DMS79 treated with DMSO at 0.1 percent for 48 hours (cell line): ENCODE data around the gene SAXO2.
"Not testable (repeated sequence)": the region's sequence is repeated elsewhere in the genome, so short reads cannot be mapped to it uniquely, and the experiment has no call there.

ENCODE experiments used
- DNase-seq: peaks from one replicate; lab custom pipeline; 2025; lab: John Stamatoyannopoulos, UW

The SAXO2 gene, protein sequence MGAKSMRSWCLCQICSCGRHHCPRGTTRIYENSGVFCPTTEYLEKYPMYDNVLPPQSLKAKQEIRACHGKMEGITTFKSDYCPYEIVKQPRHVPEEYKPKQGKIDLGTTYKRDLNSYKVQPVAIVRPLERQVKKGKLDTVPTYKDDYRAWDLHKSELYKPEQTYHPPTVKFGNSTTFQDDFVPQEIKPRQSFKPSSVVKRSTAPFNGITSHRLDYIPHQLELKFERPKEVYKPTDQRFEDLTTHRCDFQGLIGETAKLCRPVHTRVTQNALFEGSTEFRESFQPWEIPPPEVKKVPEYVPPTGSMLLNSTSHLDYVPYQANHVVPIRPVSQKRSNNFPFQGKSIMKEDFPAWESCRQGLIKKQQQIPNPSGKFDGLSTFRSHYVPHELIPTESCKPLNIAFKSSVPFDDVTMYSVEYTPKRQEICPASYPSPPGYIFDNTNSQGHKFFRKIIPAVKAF

DNA sequence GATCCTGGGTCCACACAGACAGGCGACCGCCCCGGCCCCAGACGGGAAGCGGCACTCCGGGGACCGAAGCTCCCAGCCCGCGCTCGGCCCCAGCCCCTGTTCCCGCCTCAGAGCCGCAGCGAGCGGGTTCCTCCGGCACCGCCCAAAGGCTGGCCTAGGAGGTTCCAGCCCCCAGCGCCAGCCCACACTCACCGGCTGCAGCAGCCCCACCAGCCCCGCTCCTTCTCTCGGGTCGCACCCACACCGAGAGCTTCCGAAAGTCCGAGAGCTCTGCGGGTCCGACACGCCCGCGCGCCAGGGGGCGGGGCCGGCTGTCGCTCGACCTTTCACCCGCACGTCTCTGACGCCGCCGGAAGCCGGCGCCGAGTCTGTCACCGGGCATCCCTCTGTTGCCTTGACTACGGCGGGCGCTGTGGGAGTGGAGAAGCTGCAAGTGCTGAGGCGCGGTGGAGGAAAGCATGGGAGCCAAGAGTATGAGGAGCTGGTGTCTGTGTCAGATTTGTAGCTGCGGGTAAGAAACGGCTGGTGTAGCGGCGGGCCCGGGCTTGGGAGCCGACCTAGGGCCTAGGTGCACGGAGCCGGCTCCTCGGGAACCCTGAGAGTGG, at the start of gene SAXO2, which contains the start of gene EFL1:
SAXO2 (plus strand) TSS at position 397 of the 605 bp plus-strand sequence; CDS start at position 459, 62 bp downstream.
EFL1 (minus strand) TSS at position 313 of the 605 bp plus-strand sequence. CDS start 956 bp downstream, outside the sequence.
- peak; percentile 57 for DNase-seq

GRCh38 chr15:82216092-82216491, 46.5 kb upstream of the SAXO2 start:
- DNase-seq, result not testable (repeated sequence)

- DNase-seq, result not testable (repeated sequence)
Observed at GRCh38 chr15:82221535-82221934, 41.1 kb upstream of the SAXO2 start.

GRCh38 chr15:82228750-82229149, 33.9 kb upstream of the SAXO2 start:
- no peak for DNase-seq

GRCh38 chr15:82231233-82231632, 31.4 kb upstream of the SAXO2 start:
- DNase-seq, result no peak

- no peak for DNase-seq
Observed at GRCh38 chr15:82231842-82232241, 30.8 kb upstream of the SAXO2 start.

- DNase-seq, result not testable (repeated sequence)
Observed at GRCh38 chr15:82237944-82238534, 24.6 kb upstream of the SAXO2 start.

- no peak for DNase-seq
Observed at GRCh38 chr15:82239685-82240391, 22.8 kb upstream of the SAXO2 start.

- not testable (repeated sequence) for DNase-seq
Observed at GRCh38 chr15:82241836-82242499, 20.6 kb upstream of the SAXO2 start.

DNA sequence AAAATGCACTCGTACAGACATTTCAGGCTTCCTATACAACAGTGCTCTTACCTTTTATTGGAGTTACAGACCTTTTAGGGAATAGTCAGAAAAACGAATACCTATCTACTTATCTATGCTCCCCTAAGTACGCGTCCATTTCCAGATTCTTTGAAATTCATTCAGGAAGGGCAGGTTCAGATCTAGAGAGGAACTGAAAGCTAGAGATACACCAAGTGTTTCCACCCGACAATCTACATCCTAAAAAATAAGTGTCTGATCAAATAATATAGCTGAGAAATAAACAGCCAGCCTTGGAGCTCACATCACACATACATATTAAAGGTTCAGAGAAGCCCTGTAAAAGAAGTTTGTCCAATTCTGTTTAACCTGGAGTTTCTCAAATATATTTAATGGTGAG, 19.0 kb upstream of the SAXO2 start:
- not testable (repeated sequence) for DNase-seq

DNA sequence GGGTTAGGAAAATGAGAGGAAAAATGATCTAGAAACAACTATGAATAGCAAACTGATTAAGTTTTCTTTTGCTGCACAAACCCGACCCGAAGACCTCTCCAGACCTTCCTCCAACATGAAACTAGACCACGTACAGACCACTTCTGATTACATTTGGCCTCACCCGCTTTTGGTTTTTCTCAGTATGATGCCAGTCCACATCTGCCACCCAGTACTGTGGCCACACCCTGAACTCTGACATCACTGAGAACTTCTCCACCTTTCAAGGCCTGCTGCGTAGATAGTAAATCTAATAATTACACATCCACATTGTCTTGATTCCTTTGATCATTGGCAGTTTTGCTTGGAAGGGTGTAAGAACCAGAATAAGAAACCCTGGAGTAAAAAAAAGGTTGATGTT, 16.7 kb upstream of the SAXO2 start:
- not testable (repeated sequence) for DNase-seq

GRCh38 chr15:82248261-82248660, 14.4 kb upstream of the SAXO2 start:
- not testable (repeated sequence) for DNase-seq

GRCh38 chr15:82261566-82262421, 824 bp upstream of the SAXO2 start:
- DNase-seq, result not testable (repeated sequence)

DNA sequence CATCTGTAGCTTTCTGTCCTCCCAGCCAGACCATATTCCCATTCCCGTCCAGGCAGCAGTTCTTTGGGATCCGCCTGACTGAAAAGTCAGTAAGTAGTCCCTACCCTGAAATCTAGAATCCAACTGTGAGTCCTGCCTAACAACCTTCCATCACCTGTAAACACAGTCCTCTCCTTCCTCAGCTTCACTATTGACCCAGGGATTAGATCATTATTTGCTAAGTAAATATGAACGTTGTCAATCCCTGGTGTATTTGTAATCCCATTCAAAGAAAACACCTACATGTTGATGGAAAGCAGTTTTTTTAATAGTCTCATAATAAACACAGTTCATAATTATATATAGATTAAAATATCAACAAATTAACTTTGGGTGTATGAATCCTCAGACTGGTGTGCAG, 732 bp downstream of the SAXO2 start:
- DNase-seq, result no peak

DNA sequence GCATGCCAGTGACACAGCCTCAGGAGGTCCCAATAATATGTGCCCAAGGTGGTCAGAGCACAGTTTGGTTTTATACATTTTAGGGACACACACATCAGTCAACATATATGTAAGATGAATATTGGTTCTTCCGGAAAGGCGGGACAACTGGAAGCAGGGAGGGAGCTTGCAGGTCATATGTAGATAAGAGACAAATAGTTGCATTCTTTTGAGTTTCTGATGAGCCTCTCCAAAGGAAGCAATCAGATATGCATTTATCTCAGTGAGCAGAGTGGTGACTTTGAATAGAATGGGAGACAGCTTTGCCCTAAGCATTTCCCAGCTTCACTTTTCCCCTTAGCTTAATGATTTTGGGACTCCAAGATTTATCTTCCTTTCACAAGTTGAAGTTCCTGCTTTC, 4.5 kb downstream of the SAXO2 start:
- not testable (repeated sequence) for DNase-seq

DNA sequence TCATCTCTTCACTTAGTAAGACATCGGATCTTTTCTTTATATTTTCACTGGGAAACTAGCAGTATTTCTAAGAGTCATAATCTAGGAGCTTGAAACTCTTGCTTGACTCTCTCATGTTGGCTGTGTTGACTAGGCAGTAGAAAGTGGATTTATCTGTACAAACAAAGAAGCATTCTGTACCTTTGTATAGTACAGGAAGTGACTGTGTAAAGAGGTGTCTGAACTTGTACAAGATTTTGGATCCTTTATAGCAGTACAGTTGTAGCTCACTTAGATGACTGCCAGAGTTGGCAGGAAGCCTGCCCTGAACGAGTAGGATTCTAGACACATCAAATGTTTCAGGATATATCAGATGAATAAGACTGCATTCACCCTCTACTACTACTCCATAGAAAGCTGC, 5.8 kb downstream of the SAXO2 start:
- not testable (repeated sequence) for DNase-seq

- DNase-seq, result no peak
Observed at GRCh38 chr15:82272154-82272553, 9.5 kb downstream of the SAXO2 start.

DNA sequence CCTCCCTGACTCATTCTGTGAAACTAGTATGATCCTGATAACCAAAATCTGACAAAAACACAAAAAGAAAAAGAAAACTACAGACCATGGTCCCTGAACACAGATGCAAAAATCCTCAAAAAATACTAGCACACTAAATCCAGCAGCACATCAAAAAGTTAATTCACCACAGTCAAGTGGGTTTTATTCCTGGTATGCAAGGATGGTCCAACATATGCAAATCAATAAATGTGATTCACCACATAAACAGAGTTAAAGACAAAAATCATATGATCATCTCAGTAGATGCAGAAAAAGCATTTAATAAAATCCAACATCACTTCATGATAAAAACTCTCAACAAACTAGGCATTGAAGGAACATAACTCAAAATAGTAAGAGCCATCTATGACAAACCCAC, 12.8 kb downstream of the SAXO2 start:
- DNase-seq, result no peak

GRCh38 chr15:82281276-82281675, 18.7 kb downstream of the SAXO2 start:
- DNase-seq, result not testable (repeated sequence)

- DNase-seq, result not testable (repeated sequence)
Observed at GRCh38 chr15:82282386-82282785, 19.8 kb downstream of the SAXO2 start.
